HG03378 (cell line): ENCODE results near the gene CENPS.

Source experiments
- ATAC-seq: cut with Tn5 transposase; IDR thresholded peaks from one replicate; pipeline ENCODE4 v1.9.1; 2021; ENCODE audit warnings: mild to moderate bottlenecking, moderate library complexity; ENCODE audit not compliant: unreplicated experiment

Gene CENPS

GRCh38 chr1:10489291-10490055 is 59.2 kb downstream of the CENPS start:
- no peak for ATAC-seq

DNA sequence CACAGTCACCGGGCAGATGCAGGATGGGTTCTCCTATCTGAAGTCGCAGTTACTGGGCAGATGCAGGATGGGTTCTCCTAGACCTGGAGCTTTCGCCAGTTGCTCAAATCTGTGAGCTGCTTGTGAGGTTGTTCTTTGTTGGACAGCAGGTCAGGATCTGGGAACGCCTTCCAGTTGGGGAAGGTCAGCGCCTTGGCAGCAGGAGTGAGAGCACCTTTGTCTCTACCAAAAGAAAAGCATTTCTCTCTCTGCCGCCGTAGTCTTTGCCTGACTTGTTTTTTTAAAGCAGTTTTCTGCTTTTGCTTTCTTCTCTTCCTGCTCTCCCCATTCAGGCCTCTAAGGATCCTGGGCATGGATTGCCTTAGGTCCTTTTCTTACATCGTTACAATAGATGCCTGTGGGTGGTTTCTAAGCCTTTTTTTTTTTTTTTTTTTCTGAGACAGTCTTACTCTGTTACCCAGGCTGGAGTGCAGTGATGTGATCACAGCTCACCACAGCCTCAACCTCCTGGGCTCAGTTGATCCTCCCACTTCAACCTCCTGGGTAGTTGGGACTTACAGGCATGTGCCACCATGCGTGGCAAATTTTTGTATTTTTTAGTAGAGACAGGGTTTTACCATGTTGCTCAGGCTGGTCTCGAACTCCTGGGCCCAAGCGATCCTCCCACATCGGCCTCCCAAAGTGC is 60.2 kb downstream of the CENPS start:
- no peak for ATAC-seq
